DOHH2 (cell line): Measurements from ENCODE around the gene TAX1BP3.

Experiments used
- EZH2phosphoT487 ChIP-seq: fragments of 200-600 bp; sonication (generic); IDR thresholded peaks from 2 replicates; pipeline ENCODE4 v1.6.1; 2017; ENCODE audit warnings: borderline replicate concordance, mild to moderate bottlenecking, antibody characterized with exemption, low read length, moderate library complexity, mixed read lengths
- TF ChIP-seq, protein P1 (sequence below): fragments of 200-600 bp; sonication (generic); IDR thresholded peaks from one replicate; pipeline ENCODE4 v1.5.1; 2014; ENCODE audit warnings: antibody characterized with exemption, mild to moderate bottlenecking, low read depth, low read length; ENCODE audit not compliant: poor library complexity, severe bottlenecking

DNA sequence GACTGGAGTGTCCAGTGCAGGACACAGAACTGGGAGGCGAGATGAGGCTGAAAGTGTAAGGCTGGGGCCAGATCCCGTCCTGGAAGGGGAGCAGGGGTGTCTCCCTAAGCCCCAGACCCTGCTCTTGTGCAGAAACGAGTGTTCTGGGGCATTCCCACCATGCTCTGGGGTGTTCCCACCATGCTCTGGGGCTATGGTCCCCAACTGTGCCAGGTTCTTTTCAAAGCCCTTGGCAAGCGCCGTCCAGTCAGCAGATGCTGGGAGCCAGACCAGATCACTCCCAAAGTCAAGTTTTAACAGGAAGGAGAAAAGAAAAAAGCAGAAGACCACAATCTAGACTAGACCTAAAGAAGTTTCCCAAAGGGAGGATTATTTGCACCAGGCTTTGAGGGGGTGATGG lies 2.5 kb downstream of the TAX1BP3 start:
- TF ChIP-seq, protein P1, sequence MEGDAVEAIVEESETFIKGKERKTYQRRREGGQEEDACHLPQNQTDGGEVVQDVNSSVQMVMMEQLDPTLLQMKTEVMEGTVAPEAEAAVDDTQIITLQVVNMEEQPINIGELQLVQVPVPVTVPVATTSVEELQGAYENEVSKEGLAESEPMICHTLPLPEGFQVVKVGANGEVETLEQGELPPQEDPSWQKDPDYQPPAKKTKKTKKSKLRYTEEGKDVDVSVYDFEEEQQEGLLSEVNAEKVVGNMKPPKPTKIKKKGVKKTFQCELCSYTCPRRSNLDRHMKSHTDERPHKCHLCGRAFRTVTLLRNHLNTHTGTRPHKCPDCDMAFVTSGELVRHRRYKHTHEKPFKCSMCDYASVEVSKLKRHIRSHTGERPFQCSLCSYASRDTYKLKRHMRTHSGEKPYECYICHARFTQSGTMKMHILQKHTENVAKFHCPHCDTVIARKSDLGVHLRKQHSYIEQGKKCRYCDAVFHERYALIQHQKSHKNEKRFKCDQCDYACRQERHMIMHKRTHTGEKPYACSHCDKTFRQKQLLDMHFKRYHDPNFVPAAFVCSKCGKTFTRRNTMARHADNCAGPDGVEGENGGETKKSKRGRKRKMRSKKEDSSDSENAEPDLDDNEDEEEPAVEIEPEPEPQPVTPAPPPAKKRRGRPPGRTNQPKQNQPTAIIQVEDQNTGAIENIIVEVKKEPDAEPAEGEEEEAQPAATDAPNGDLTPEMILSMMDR: no peak
- no peak for TF ChIP-seq EZH2phosphoT487
